GM12891 (cell line): Measurements from ENCODE around the gene KRT14.

ENCODE experiments used
- POLR2AphosphoS5 ChIP-seq: IDR thresholded peaks from 2 replicates; pipeline ENCODE4 v1.6.1; 2011; ENCODE audit warnings: low read depth, low read length, control low read depth
- TAF1 ChIP-seq: IDR thresholded peaks from 2 replicates; pipeline ENCODE4 v1.6.1; 2011; ENCODE audit warnings: low read depth, low read length, control low read depth

DNA sequence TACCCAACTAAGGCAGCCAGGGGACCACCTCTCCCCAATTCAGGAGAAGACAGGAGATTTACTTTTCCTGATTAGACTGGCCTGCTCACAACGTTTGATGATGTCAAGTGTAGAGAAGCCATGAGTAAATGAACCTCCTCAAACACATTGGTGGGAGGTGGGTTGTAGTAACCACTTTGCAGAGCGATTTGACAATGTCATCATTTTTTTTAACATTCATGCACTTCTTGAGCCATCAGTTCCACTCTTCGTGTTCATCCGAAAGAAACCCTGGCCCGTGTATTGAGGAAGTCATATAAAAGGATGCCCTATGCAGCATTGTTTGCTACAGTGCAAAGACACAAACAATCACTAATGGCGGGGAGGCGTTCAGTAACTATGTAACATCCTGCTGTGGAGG is 53.1 kb downstream of the KRT14 start:
- no peak for TF ChIP-seq POLR2AphosphoS5
- TF ChIP-seq TAF1, result no peak
